ENCODE results near the gene NR2F1.
"Not testable (repeated sequence)": the region's sequence is repeated elsewhere in the genome, so short reads cannot be mapped to it uniquely, and the experiment has no call there.

NR2F1 gene

DNA sequence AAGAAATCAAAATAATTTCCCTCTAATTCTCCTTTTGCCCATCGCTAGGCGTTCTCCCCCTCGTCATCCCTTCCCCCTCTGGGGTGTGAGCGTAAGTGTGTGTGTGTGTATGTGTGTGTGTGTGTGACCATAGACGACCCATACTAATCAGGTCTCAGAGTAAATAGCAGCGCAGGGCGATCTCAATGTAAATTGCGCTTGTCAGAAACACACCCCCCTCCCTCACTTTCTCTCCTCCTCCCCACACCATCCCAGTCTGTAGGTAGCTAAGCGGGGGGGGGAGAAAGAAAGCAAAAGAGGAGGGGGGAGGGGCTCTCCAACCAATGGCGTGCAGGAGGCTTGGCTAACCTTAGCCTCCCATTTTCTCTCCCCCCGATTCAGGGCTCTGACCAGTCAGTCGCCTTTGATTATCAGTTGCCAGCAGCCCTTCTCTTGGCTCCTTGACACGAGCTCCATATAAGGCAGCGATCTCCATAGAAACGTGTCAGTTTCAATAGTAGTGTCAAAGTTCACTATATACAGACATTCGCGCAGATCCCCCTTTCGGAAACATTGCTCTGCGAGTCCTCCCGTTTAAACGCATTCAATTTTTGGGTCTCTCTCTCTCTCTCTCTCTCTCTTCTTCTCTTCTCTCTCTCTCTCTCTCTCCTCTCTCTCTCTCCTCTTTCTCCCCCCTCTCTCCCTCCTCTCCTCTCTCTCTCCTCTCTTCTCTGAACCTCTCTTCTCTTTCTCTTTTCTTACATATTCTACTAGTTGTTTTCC is at the start of gene NR2F1:
Gene NR2F1, plus strand, starts transcription at position 546 of the 762 bp plus-strand sequence. CDS start 1,802 bp downstream, outside the sequence.
- H3K4me3 ChIP-seq (ENCODE audit: low read length): peak within 1 kb of the TSS; percentile 93
- peak; percentile 95 for DNase-seq (ENCODE audit: low read depth)
- TF ChIP-seq, protein P1, sequence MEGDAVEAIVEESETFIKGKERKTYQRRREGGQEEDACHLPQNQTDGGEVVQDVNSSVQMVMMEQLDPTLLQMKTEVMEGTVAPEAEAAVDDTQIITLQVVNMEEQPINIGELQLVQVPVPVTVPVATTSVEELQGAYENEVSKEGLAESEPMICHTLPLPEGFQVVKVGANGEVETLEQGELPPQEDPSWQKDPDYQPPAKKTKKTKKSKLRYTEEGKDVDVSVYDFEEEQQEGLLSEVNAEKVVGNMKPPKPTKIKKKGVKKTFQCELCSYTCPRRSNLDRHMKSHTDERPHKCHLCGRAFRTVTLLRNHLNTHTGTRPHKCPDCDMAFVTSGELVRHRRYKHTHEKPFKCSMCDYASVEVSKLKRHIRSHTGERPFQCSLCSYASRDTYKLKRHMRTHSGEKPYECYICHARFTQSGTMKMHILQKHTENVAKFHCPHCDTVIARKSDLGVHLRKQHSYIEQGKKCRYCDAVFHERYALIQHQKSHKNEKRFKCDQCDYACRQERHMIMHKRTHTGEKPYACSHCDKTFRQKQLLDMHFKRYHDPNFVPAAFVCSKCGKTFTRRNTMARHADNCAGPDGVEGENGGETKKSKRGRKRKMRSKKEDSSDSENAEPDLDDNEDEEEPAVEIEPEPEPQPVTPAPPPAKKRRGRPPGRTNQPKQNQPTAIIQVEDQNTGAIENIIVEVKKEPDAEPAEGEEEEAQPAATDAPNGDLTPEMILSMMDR (conservative IDR thresholded peaks at IDR 0.05; ENCODE audit: low read depth, low read length): no peak

DNA sequence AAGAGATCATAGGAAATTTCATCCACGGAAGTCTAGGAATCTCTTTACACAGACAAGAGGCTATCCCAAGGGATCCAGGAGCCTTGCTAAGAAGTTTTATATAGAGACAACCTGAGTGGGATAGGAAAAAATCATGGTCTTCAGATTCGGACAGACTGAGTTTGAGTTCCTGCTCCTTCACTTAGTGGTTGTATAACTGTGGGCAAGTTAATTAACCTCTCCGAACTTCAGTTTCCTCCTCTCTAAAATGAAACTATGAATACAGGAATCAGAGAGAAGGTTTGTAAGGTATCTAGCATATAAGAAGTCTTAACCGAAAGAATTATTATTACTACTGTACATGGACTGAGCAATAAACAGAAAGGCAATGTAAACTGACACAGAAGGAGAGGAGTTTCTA is 37.1 kb upstream of the NR2F1 start:
- TF ChIP-seq, protein P1 (conservative IDR thresholded peaks at IDR 0.05; ENCODE audit: low read depth, low read length): no peak
- DNase-seq (ENCODE audit: low read depth): no peak
- H3K4me3 ChIP-seq (ENCODE audit: low read length): no peak overlapping the region

DNA sequence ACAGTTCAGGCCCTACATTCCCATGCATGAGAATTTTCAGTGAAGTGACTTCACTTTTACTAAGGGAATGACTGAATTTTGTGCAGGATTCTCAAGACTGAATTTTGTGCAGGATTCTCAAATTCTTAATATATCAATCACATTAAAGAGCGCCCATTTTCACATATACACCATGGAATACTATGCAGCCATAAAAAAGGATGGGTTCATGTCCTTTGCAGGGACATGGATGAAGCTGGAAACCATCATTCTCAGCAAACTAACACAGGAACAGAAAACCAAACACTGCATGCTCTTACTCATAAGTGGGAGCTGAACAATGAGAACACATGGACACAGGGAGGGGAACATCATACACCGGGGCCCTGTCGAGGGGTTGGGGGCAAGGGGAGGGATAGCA is 33.4 kb upstream of the NR2F1 start:
- not testable (repeated sequence) for DNase-seq (ENCODE audit: low read depth); H3K4me3 ChIP-seq (ENCODE audit: low read length)

DNA sequence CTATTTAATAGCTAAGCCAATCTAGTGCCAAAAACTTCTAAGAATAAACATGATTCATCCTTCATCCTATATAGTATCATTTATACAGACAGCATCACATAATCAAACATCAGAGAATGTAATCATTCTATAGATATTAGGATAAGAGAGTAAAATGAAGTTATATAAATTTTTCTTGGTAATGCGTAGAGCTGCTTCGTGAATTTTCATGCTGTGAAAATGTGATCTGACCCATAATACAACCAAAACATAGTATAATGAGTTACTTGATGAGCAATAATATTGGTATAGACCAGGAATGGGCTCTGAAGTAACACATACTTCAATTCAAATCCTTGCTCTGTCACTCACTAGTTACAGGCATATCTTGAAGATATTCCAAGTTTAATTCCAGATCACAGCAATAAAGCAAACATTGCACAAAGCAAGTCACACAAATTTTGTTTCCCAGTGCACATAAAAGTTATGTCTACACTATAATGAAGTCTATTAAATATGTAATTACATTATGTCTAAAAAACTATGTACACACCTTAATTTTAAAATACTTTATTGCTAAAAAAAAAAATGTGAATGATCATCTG is 25.9 kb upstream of the NR2F1 start:
- H3K4me3 ChIP-seq (ENCODE audit: low read length): no peak overlapping the region
- DNase-seq (ENCODE audit: low read depth): no peak
- TF ChIP-seq, protein P1 (conservative IDR thresholded peaks at IDR 0.05; ENCODE audit: low read depth, low read length): no peak

- TF ChIP-seq, protein P1 (conservative IDR thresholded peaks at IDR 0.05; ENCODE audit: low read depth, low read length): no peak
- DNase-seq (ENCODE audit: low read depth): no peak
- H3K4me3 ChIP-seq (ENCODE audit: low read length): no peak overlapping the region
These were observed 16.9 kb upstream of the NR2F1 start for GRCh38 chr5:93566091-93566490.

DNA sequence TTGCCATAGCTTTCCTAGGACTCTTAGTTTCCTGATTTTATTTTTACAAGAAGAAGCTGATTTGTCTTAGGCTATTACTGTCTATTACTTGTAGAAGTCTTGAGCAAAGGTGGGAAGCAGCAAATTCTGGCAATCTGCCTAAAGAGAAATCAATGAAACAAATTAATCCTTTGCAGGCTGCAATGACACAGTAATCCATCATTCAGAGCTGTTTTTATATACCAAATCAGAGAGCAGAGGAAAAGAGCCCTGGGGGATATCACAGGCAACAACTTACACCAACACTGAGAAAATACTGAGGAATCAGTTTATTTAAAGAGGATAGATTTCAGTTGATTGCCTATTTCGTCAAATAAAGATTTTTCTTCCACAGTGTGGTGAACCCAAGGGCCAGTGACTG is 15.6 kb upstream of the NR2F1 start:
- DNase-seq (ENCODE audit: low read depth): no peak
- no peak overlapping the region for H3K4me3 ChIP-seq (ENCODE audit: low read length)
- TF ChIP-seq, protein P1 (conservative IDR thresholded peaks at IDR 0.05; ENCODE audit: low read depth, low read length): no peak

DNA sequence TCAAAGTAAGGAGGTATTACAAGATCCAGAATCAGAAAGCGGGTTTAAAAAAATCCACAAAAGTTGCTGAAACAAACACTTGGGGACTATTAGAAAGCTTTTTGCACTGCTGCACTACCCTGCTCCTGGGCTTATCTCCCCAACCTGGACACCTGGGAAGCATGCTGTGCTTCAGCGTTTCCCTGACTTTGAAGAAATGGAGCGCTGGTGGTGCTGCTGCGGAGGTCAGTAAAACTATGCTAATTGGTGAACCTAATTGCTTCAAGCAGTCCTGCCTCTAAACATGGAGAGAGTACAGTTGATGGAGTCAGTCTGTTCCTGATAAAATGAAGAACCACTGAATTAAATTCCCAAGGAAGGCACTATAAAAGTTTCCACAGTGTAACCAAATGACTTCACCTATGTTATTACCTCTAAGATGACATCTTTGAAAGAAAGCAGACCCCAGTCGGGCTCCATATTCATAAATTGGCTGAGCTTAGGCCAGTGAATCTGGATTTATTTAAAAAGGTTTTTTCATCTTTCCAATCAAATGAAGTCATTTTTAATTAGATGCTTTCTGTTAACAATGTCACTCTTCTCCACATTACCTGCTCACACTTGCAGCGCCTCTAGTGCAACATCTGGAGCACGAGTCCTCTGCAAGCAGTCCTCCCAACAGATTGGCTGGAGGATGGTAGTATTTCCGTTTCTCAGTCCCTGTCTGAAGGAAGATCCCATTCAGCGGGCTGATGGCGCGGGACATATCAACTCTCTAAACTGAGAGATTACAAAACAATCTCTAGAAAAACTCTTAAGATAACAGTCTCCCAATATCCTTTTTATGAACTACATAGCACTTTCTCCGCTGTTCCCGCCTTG is 13.5 kb upstream of the NR2F1 start:
- DNase-seq (ENCODE audit: low read depth): no peak
- no peak overlapping the region for H3K4me3 ChIP-seq (ENCODE audit: low read length)
- TF ChIP-seq, protein P1 (conservative IDR thresholded peaks at IDR 0.05; ENCODE audit: low read depth, low read length): no peak

Measured in retinal pigment epithelial cell (primary cell).